Liver (tissue), 3 donors: ENCODE measurements around the gene DNAH3.

Experiments
- CTCF ChIP-seq: fragments of 150-350 bp; IDR thresholded peaks from 2 replicates; pipeline ENCODE4 v1.5.1; 2017; ENCODE audit warnings: improper control_type of control experiment, low read depth, low read length; ENCODE audit not compliant: missing input control
- HNF4G ChIP-seq: IDR thresholded peaks from 2 replicates; pipeline ENCODE4 v1.6.1; 2016; ENCODE audit warnings: antibody characterized with exemption
- REST ChIP-seq: IDR thresholded peaks from 2 replicates; pipeline ENCODE4 v1.6.1; 2016; ENCODE audit warnings: antibody characterized with exemption, mild to moderate bottlenecking
- TAF1 ChIP-seq: conservative IDR thresholded peaks from 2 replicates; pipeline ENCODE4 v1.6.1; 2016; ENCODE audit warnings: antibody characterized with exemption, mild to moderate bottlenecking
- YY1 ChIP-seq: IDR thresholded peaks from 2 replicates; pipeline ENCODE4 v1.6.1; 2016; ENCODE audit warnings: antibody characterized with exemption, mild to moderate bottlenecking
- donor health status: healthy.
- donor health status: healthy.

GRCh38 chr16:20903116-20903898 lies 247.3 kb downstream of the DNAH3 start:
- TF ChIP-seq CTCF (no peak), TAF1 (no peak), REST (no peak), YY1 (no peak), HNF4G (no peak)
